Measurements from ENCODE around the gene CFAP161. TPM values are rescaled to one million over a fixed set of nuclear protein-coding genes. Genes with fewer than 3 reads are reported as not detected.

CFAP161 gene
- total and polyA plus RNA-seq, 2 experiments from 2014 or later = 0.13 TPM; not detected in 1

- H2AFZ ChIP-seq = no peak overlapping the region
- no peaks in the 10 kb centered on the region for H3K9me2 ChIP-seq (ENCODE audit: insufficient read depth)
- no peak overlapping the region for H3K4me3 ChIP-seq
- H4K20me1 ChIP-seq (replicated peaks; ENCODE audit: insufficient read depth) = no peaks in the 10 kb centered on the region
- H3K27ac ChIP-seq (ENCODE audit: low read depth) = no peak overlapping the region
- no peaks in the 10 kb centered on the region for H3K36me3 ChIP-seq (ENCODE audit: insufficient read depth)
- peaks cover 2% of the 10 kb centered on the region for H3K27me3 Mint-ChIP-seq (ENCODE audit: insufficient read depth, low read depth, poor library complexity)
- ATAC-seq (no peak), DNase-seq (ENCODE audit: low spot score) (no peak)
- H3K4me2 ChIP-seq = no peak overlapping the region
- no peaks in the 10 kb centered on the region; the same call in 2 of the 3 replicates for H3K9me3 Mint-ChIP-seq
- TF ChIP-seq ETS1 (IDR thresholded peaks at IDR 0.05) (no peak), ZNF462 (CRISPR knock-in tag; IDR thresholded peaks at IDR 0.05) (no peak), JUNB (IDR thresholded peaks at IDR 0.05; ENCODE audit: unreplicated experiment) (no peak), CTCF (conservative IDR thresholded peaks at IDR 0.05; ENCODE audit: low read depth in 2 of 2) (no peak), ZNF114 (CRISPR knock-in tag; IDR thresholded peaks at IDR 0.05) (no peak), EZH2phosphoT487 (IDR thresholded peaks at IDR 0.05; ENCODE audit: unreplicated experiment) (no peak), REST (IDR thresholded peaks at IDR 0.05; ENCODE audit: unreplicated experiment) (no peak), POLR2AphosphoS5 (IDR thresholded peaks at IDR 0.05; ENCODE audit: low read depth) (no peak), NANOG (IDR thresholded peaks at IDR 0.05; ENCODE audit: borderline replicate concordance) (no peak), EZH2 (IDR thresholded peaks at IDR 0.05; ENCODE audit: low read depth, unreplicated experiment) (no peak), STAT1 (IDR thresholded peaks at IDR 0.05; ENCODE audit: unreplicated experiment) (no peak), ZNF331 (CRISPR knock-in tag; IDR thresholded peaks at IDR 0.05; ENCODE audit: low read depth) (no peak), CREB1 (CRISPR knock-in tag; IDR thresholded peaks at IDR 0.05; ENCODE audit: low read depth) (no peak)
- no peak overlapping the region for H3K27ac Mint-ChIP-seq
- no peaks in the 10 kb centered on the region for H3F3A ChIP-seq (replicated peaks; ENCODE audit: low read depth)
- no peaks in the 10 kb centered on the region for H3K79me2 ChIP-seq (replicated peaks; ENCODE audit: insufficient read depth)
- no peak overlapping the region for H3K4me3 Mint-ChIP-seq
- no peaks in the 10 kb centered on the region for H3K27me3 ChIP-seq (ENCODE audit: insufficient read depth)
- no peaks in the 10 kb centered on the region for H3K4me1 ChIP-seq (ENCODE audit: insufficient read depth)
- no peaks in the 10 kb centered on the region for H3K4me1 Mint-ChIP-seq
- H3K36me3 Mint-ChIP-seq (ENCODE audit: low read depth) = no peaks in the 10 kb centered on the region
These were observed 49.4 kb upstream of the CFAP161 start for GRCh38 chr15:81084716-81085115.

All from GM23338 (cell line).